CD4-positive, alpha-beta T cell treated with Interleukin-4 for 1 hour (primary cell): ENCODE results near the gene ZNF816.
"Not testable (repeated sequence)": the region's sequence is repeated elsewhere in the genome, so short reads cannot be mapped to it uniquely, and the experiment has no call there.

ENCODE experiments used
- DNase-seq, 2 donors: peaks; one replicate each; pipeline ENCODE4 v3.0.0-alpha.2; 2020 to 2022

The ZNF816 gene

DNA sequence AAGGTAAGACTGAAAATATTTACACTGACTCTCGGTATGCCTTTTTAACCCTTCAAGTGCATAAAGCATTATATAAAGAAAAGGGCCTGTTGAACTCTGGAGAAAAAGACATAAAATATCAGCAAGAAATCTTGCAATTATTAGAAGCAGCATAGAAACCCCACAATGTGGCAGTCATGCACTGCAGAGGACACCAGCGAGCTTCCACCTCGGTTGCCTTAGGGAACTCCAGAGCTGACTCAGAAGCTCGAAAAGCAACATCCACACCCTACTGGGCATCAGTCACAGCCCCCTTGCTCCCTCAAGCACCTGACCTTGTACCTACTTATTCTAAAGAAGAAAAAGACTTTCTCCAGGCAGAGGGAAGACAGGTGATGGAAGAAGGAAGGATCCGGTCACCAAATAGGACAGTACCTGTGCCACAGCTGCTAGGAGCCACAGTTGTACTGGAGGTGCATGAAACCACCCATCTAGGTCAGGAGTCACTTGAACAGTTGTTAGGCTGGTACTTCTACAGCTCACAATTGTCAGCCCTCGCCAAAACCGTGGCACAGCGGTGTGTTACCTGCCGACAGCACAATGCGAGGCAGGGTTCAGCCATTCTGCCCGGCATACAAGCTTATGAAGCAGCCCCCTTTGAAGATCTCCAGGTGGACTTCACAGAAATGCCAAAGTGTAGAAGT is 2.9 kb downstream of the ZNF816 start:
- DNase-seq = no peak

DNA sequence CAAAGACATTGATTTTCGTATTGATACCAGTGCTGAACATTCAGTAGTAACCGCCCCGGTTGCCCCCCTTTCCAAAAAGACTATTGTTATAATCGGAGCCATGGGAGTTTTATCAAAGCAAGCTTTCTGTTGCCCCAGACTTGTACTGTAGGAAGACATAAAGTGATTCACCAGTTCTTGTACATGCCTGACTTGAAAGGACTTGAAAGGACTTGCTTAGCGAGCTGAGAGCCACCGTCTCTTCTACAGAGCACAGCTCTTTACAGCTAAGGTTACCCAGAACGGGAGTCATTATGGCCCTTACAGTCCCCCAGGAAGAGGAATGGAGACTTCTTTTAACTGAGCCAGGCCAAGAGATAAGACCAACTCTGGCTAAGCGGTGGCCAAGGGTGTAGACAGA is 5.1 kb downstream of the ZNF816 start:
- DNase-seq = no peak

DNA sequence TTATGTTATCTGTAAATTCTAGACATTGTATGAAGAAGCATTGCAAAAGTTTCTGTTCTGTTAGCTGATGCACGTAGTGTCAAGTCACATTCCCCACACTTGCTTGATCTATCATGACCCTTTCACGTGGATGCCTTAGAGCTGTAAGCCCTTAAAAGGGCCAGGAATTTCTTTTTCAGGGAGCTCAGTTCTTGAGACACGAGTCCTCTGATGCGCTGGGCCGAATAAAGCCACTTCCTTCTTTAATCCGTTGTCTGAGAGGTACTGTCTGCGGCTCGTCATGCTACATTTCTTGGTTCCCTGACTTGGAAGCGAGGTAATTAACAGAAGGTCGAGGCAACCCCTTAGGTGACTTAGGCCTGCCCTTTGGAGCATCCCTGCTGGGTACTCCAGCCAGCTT is 5.8 kb downstream of the ZNF816 start:
- no peak for DNase-seq

DNA sequence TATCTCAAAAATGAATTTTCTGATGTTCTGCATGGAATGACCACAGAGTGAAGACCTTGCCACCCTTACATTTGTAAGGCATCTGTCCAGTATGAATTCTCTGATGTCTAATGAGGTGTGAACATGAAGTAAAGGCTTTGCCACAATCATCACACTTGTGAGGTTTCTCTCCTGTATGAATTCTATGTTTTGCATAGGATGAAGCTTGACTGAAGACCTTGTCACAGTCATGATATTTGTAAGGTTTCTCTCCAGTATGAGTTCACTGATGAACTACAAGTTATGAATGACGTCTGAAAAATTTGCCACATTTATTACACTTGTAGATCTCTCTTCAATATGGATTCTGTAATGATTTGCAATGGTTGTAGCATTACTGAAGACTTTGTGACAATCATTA is 13.3 kb downstream of the ZNF816 start:
- DNase-seq = no peak

DNA sequence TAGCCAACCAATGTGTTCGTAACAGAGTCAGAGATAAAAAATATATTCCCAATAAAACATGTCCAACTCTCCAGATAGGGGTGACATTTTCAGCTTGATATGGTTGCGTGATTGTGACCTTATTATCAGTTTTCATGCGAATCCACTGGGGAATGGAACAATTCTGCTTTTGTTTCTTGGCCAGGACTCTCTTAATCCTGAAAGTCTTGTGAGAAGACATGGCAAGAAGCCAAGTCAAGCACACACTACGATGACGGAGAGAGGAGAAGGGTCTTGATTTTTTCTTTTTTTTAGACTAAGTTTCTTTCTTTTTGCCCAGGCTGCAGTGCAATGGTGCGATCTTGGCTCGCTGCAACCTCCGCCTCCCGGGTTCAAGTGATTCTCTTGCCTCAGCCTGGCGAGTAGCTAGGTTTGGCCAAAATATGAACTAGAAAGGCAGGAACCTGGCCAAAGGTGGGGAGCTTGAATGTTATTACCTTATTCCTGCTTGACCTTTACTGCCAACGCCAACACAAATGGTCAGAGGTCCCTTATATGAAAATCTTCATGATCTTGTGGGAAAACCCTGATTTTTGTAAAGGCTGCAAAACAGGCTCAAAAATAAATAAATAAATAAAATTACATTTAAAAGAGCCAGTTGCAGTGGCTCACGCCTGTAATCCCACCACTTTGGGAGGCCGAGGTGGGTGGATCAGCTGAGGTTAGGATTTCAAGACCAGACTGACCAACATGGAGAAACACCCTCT is 14.5 kb downstream of the ZNF816 start:
- DNase-seq = no peak

DNA sequence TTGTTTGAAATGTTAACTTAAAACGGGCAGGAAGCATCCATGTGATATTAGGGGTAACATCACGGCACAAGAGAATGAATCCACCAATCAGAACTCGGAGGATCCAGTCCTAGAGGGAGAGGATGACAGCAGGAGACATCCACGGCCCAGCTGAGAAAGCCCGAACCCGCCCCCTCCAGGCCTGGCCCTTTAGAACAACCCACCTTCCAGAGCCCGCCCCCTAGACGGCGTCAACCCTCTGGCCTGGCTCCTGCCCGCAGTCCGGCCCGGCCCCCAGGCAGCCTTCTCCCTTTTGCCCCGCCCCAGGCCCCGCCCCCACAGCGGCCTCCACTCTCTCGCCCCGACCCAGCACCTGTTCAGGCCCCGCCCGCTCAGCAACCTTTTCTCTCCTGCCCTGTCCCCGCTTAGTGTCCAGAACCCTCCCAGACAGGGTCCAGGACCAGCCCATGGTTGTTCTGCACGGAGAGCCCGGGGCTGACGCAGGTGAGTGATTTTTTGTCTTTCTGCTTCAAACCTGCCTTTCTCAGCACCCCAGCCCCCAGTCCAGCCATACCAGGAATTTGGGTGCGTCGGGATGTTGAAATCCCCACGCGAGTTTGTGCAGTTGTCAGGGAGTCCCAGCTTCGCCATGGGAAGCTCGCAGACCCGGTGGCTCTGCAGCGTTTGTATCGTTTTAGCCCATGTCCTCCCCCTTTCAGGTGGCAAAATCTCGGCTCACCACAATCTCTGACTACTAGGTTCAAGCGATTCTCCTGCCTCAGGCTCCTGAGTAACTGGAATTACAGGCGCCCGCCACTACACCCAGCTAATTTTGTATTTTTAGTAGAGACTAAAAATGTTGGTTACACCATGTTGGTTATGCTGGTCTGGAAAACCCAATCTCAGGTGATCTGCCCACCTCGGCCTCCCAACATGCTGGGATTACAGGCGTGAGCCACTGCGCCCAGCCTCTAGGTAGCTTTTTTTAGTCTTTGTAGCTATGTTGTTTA is 16.1 kb downstream of the ZNF816 start:
- no peak for DNase-seq

DNA sequence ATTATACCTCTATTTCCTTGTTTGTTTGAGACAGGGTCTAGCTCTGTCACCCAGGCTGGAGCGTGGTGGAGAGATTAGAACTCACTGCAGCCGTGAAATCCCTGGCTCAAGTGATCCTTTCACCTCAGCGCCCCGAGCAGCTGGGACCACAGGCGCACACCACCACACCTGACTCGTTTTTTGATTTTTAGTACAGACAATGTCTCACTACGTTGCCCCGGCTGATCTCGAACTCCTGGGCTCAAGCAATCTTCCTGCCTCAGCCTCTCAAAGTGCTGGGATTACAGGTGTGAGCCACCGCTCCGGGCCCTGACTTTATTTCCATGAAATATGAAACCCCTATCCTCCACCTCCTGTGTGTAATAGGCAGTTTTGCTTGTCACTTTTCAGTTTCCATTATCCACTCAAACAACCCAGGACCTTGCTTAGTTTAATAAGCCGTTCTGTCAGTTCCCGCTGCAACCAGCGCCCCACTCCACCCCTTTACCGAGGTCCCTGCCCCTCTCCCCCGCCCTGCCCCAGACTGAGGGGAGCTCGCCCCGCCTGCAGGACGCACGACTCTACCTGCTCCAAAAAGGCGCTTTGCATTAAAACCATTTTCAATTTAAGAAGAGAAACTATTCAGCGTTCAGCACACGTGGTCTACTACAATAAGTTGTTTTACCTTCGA is 16.9 kb downstream of the ZNF816 start:
- no peak for DNase-seq

DNA sequence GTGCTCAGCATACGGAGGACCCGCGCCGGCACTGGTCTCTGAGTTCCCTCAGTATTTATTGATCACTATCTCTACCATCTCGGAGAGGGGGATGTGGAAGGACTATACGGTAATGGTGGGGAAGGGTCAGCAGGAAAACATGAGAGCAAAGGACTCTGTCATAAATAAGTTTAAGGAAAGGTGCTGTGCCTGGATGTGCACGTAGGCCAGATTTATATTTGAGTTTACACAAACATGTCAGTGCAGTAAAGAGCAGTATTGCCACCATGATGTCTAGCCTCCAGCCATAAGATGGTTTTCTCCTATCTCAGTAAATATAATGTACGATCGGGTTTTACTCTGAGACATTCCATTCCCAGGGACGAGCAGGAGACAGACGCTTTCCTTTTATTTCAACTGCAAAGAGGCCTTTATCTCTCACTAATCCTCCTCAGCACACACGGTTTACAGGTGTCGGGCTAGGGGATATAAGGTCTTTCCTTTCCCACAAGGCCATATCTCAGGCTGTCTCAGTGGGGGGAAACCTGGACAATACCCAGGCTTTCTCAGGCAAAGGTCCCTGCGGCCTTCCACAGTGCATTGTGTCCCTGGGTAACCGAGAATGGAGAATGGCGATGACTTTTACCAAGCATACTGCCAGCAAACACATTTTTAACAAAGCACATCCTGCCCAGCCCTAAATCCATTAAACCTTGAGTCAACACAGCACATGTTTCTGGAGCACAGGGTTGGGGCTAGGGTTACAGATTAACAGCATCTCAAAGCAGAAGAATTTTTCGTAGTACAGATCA is 17.8 kb downstream of the ZNF816 start:
- DNase-seq = not testable (repeated sequence)

DNA sequence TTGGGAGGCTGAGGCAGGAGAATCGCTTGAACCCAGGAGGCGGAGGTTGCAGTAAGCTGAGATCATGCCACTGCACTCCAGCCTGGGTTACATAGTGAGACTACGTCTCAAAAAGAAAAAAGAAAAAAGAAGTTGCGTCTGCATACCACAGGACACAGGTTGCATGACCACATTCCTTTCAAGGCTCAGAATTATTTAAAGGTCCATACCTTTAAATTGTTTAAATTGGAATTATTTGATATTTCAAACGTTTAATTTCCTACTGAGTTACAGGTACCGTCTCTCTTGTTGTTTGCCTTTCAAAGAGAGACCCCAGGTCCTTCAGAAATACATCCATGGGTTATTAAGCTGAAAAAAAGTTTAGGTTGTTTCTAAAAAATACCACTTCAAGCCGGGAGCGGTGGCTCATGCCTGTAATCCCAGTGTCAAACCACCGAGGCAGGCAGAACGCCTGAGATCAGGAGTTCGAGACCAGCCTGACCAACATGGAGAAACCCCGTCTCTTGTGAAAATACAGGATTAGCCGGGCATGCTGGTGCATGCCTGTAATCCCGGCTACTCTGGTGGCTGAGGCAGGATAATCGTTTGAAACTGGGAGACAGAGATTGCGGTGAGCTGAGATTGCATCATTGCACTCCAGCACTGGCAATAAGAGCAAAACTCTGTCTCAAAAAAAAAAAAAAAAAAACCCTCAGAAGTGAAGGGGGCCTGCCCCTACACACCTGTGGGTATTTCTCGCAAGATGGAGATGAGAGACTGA is 18.6 kb downstream of the ZNF816 start:
- DNase-seq = no peak

DNA sequence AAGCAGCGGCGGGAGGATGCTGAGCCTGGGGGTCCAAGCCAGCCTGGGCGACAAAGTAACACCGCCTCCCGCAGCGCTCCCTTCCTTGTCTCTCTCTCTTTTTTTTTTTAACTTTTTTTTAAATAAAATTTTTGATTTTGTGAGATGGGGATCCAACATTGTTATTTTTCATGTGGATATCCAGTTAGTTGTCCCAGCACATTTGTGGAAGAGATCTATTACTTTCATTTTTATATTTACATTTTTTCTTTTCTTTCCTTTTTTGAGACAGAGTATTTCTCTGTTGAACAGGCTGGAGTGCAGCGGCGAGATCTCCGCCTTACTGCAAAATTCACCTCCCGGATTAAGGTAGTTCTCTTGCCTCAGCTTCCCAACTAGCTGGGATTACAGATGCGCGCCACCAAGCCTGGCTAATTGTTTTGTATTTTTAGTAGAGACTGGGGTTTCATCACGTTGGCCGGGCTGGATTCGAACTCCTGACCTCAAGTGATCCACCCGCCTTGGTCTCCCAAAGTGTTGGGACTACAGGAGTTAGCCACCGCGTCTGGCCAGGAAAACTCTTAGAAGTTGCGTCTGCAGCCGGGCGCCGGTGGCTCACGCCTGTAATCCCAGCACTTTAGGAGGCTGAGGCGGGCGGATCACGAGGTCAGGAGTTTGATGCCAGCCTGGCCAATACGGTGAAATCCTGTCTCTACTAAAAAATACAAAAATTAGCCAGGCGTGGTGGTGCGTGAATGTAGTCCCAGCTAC is 19.4 kb downstream of the ZNF816 start:
- DNase-seq = no peak

DNA sequence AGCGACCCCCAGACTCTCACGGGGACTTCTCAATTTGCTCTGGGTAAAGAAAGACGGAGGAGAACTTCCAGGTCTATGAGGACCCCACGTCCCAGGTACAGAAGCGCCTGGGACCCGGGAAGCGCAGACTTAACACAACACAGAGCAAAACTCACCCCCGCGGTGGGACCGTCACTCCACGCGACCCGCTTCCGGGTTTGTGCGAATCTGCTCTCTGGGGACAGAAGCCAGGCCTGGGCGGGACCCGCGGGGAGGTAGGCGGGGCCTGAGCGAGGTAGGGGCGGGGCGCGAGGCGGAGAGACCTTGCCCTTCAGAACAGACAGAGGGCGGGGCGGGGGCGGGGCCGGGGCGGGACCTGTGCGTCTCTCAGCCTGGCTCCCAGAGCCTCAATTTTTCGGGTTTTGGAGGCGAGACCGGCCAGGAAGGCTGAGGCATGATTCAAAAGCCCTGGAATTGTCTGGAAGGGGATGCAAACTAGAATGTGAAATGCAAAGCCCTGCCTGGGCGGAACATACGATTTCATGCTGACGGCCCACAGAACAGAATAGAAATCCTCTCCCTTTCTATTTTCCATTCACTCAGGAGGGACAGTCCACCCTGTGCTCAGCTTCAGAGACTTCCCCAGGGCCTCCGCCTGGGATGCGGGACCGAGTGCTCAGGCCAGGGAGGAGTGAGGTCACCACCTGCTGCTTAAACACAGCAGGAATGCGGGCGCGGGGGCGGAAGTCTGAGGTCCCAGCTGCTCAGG is 20.1 kb downstream of the ZNF816 start:
- peak; percentile 96 to 97 for DNase-seq

DNA sequence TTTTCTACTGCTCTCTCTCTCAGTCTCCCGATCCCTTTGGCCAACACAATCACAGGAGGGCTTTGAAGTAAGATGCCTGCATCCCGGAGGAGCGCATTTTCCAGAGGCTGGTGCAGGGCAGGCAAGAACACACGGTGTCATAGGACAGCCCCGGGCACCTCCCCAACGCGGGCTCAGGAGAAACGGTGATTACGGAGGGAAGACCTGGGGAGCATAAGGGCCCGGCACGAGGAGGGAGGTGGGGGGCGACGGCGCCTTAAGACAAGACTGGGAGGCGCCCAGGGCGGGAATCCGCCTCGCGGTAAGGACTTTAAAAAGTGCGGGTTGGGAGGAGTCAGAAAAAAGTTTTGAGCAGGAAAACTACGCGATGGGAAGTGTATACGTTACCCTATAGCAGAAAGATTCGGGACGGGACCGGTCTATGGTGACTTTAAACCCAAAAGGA is 20.7 kb downstream of the ZNF816 start:
- no peak for DNase-seq

DNA sequence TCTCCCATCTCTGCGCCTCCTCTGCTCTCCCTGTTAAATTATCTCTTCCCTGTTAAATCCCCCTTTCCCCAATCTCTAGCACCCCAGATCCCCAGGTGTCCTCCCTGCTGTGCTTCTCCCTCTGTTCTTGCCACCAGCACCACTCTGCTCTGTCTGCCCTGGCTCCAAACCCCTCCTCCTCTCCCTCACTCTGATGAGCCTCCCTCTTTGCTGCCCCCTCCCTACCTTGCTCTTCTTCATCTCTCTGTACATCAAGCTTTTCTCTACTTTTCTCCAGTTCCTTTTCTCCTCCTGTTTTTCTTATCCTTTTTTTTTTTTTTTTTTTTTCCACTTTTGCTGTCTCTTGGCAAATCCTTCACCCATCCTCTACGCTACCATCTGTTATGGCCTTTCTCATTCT is 21.2 kb downstream of the ZNF816 start:
- DNase-seq = not testable (repeated sequence)

DNA sequence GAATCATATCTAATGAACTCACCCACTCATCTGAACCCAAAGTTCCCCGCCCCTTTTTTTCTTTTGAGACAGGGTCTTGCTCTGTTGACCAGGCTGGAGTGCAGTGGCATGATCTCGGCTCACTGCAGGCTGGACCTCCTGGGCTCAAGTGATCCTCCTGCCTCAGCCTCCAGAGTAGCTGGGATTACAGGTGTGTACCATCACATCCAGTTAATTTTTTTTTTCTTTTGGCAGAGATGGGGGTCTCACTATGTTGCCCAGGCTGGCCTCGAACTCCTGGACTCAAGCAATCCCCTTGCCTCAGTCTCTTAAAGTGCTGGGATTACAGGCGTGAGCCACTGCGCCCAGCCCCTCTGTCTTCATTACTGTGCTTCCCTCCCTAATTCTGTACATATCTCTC is 21.8 kb downstream of the ZNF816 start:
- not testable (repeated sequence) for DNase-seq

DNA sequence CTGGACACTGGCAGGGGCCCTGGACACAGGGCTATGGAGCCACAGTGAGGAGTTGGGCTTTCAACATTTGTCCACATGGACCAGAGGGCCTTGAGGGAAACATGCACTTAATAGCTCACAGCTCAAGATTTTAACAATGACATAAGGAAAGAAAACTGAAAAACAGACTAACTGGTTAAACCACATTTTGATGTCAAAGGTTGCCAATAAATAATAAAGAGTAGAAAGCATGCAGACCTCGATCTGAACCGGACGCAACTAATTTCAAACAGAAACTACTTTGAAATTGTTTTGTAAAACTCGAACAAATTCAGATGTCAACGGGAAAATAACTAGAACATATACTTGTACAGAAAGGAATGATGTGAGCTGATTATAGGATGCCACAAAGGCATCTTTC is 23.9 kb downstream of the ZNF816 start:
- DNase-seq = no peak

DNA sequence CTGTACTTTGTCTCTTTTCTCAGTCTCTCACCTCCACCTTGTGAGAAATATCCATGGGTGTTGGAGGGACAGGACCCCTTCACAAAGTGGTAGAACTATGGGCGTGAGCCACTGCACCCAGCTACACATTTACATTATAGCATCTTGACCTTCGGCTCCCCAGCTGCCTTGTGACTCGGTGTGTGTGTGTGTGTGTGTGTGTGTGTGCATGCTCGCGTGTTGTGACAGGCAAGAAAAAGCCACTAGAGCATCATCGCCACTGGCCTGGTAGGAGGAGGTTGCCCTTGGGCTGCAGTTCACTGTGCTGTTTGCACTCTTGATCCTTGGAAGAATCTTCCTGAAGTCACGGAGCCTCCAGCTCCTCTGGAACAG is 25.7 kb downstream of the ZNF816 start:
- DNase-seq = no peak

DNA sequence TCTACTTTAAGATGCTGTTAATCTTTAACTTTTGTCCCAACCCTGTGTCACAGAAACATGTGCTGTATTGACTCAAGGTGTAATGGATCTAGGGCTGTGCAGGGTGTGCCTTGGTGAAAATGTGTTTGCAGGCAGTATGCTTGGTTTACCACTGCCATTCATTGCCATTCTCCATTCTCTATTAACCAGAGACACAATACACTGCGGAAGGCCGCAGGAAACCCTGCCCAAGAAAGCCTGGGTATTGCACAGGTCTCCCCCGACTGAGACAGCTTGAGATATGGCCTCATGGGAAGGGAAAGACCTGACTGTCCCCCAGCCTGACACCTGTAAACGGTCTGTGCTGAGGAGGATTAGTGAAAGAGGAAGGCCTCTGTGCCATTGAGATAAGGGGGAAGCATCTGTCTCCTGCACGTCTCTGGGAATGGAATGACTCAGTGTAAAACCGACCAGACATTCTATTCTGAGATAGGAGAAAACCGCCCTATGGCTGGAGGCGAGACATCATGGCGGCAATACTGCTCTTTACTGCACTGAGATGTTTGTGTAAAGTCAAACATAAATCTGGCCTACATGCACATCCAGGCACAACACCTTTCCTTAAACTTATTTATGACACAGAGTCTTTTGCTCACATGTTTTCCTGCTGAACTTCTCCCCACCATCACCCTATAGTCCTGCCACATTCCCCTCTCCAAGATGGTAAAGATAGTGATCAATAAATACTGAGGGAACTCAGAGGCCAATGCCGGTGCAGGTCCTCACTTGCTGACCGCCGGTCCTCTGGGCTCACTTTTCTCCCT is 26.3 kb downstream of the ZNF816 start:
- DNase-seq = no peak

DNA sequence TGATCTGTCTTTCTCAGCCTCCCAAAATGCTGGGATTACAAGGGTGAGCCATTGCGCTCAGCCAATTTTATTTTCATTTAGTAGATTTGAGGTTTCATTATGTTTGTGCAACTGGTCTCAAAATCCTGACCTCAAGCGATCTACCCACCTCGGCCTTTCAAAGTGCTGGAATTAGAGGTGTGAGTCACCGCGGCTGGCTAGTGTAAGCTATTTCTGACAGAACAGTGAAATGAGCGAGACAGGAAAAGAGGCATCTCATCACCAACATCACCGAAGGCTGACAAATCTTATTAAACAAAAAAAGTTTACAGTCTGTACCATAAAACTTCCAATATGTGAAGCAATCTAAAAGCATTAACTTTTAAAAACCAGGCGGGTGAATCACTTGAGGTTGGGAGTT is 27.2 kb downstream of the ZNF816 start:
- no peak for DNase-seq

DNA sequence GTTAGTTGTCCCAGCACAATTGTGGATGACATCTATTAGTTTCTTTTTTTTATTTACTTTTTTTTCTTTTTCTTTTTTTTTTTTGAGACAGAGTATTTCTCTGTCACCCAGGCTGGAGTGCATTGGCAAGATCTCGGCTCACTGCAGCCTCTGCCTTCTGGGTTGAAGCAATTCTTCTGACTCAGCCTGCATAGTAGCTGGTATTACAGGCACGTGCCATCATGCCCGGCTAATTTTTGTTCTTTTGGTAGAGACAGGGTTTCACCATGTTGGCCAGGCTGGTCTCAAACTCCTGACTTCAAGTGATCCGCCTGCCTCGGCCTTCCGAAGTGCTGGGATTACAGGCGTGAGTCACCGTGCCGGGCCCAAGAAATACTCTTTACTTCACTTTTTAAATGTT is 38.0 kb downstream of the ZNF816 start:
- not testable (repeated sequence) for DNase-seq
